OCI-LY7 (cell line): ENCODE measurements around the gene CEP55.

Experiments
- CTCF ChIP-seq: fragments of 200-600 bp; sonication (generic); conservative IDR thresholded peaks from 2 replicates; pipeline ENCODE4 v1.5.1; 2014; ENCODE audit warnings: mild to moderate bottlenecking, antibody characterized with exemption, low read length, moderate library complexity, mixed read lengths
- EZH2phosphoT487 ChIP-seq: fragments of 200-600 bp; sonication (generic); IDR thresholded peaks from 2 replicates; pipeline ENCODE4 v1.6.1; 2018; ENCODE audit warnings: low read depth, borderline replicate concordance, mild to moderate bottlenecking, mixed run types, antibody characterized with exemption, low read length, moderate library complexity, mixed read lengths

GRCh38 chr10:93464776-93465388, 31.5 kb upstream of the CEP55 start:
- TF ChIP-seq CTCF (no peak), EZH2phosphoT487 (no peak)
